HepG2 (cell line): Measurements from ENCODE around the gene TP53. TPM values are rescaled to one million over a fixed set of nuclear protein-coding genes. Genes with fewer than 3 reads are reported as not detected.

Source experiments
- NBN ChIP-seq: fragments of 450-650 bp; conservative IDR thresholded peaks from 2 replicates; pipeline ENCODE4 v1.6.1; 2017
- NFIC ChIP-seq: IDR thresholded peaks from 2 replicates; pipeline ENCODE4 v1.6.1; 2012; ENCODE audit warnings: mild to moderate bottlenecking, low read length, inconsistent platforms
- NKX3-1 ChIP-seq: sonication (generic); formaldehyde crosslinking; IDR thresholded peaks from 2 replicates; pipeline ENCODE4 v1.5.0; 2020; ENCODE audit warnings: missing genetic modification reagents
- NR1H2 ChIP-seq: sonication (generic); formaldehyde crosslinking; IDR thresholded peaks from 2 replicates; pipeline ENCODE4 v1.8.1; 2022; ENCODE audit warnings: low read depth, missing genetic modification reagents, borderline replicate concordance
- NRL ChIP-seq: sonication (generic); formaldehyde crosslinking; IDR thresholded peaks from 2 replicates; pipeline ENCODE4 v1.5.0; 2020; ENCODE audit warnings: missing genetic modification reagents, mild to moderate bottlenecking, moderate library complexity, borderline replicate concordance
- TAF15 ChIP-seq: fragments of 200-400 bp; formaldehyde crosslinking; IDR thresholded peaks from one replicate; pipeline ENCODE4 v1.6.1; 2018; ENCODE audit warnings: mild to moderate bottlenecking, low read depth, low read length; ENCODE audit not compliant: poor library complexity, severe bottlenecking
- ZNF350 ChIP-seq: sonication (generic); formaldehyde crosslinking; IDR thresholded peaks from 2 replicates; pipeline ENCODE4 v1.4.0; 2020; ENCODE audit warnings: mild to moderate bottlenecking, low read depth, missing genetic modification reagents, borderline replicate concordance
- ZNF451 ChIP-seq: sonication (generic); formaldehyde crosslinking; IDR thresholded peaks from 2 replicates; pipeline ENCODE4 v1.5.0; 2020; ENCODE audit warnings: mild to moderate bottlenecking, missing genetic modification reagents
- ZNF564 ChIP-seq: sonication (generic); formaldehyde crosslinking; IDR thresholded peaks from 2 replicates; pipeline ENCODE4 v1.8.1; 2023; ENCODE audit warnings: mild to moderate bottlenecking, missing genetic modification reagents
- ZNF629 ChIP-seq: sonication (generic); formaldehyde crosslinking; conservative IDR thresholded peaks from 2 replicates; pipeline ENCODE4 v1.5.0; 2020; ENCODE audit warnings: missing genetic modification reagents
- ZNF782 ChIP-seq: sonication (generic); formaldehyde crosslinking; IDR thresholded peaks from 2 replicates; pipeline ENCODE4 v1.4.0; 2020; ENCODE audit warnings: missing genetic modification reagents, mild to moderate bottlenecking, borderline replicate concordance
- polyA plus RNA-seq, 8 experiments: library from polyadenylated mRNA; depleted of rRNA in 3 of 8; stranded (reverse) in 7 of 8; unstranded in 1 of 8; fragments of >200 nt; fragmentation: Illumina TruSeq in 4 of 8; extraction: Trizol in 4 of 8; gene quantifications; 2 replicates each; pipeline versions ENCODE4 v1.2.1 to v1.2.3, GENCODE V29; 2011 to 2016; ENCODE audit warnings: low read depth in 4 of 8, missing spikeins in 1 of 8, mixed read lengths in 1 of 8; ENCODE audit not compliant: insufficient read depth in 1 of 8
- total RNA-seq, 5 experiments: library from RNA; depleted of rRNA; stranded (reverse); fragments of >200 nt; fragmentation: Illumina TruSeq; extraction: Trizol; gene quantifications; 2 replicates each; pipeline ENCODE4 v1.2.3, GENCODE V29; 2016; ENCODE audit warnings: low read depth in 1 of 5
- TF ChIP-seq, protein P1 (sequence below): sonication (generic); formaldehyde crosslinking; IDR thresholded peaks from 2 replicates; pipeline ENCODE4 v1.9.0; 2021; ENCODE audit warnings: missing genetic modification reagents, mild to moderate bottlenecking, borderline replicate concordance
- TF ChIP-seq, protein P2 (sequence below): sonication (generic); formaldehyde crosslinking; IDR thresholded peaks from 2 replicates; pipeline ENCODE4 v1.5.1; 2020; ENCODE audit warnings: mild to moderate bottlenecking, missing genetic modification reagents, borderline replicate concordance
- TF ChIP-seq, protein P3 (sequence below): sonication (generic); formaldehyde crosslinking; IDR thresholded peaks from 2 replicates; pipeline ENCODE4 v1.5.0; 2020; ENCODE audit warnings: mild to moderate bottlenecking, missing genetic modification reagents
- TF ChIP-seq, protein P4 (sequence below): sonication (generic); formaldehyde crosslinking; IDR thresholded peaks from 2 replicates; pipeline ENCODE4 v1.5.0; 2020; ENCODE audit warnings: missing genetic modification reagents
- TF ChIP-seq, protein P5 (sequence below): sonication (generic); formaldehyde crosslinking; IDR thresholded peaks from 2 replicates; pipeline ENCODE4 v1.4.0; 2020; ENCODE audit warnings: mild to moderate bottlenecking, low read depth, missing genetic modification reagents
- TF ChIP-seq, protein P6 (sequence below): sonication (generic); formaldehyde crosslinking; IDR thresholded peaks from 2 replicates; pipeline ENCODE4 v1.4.0; 2020; ENCODE audit warnings: mild to moderate bottlenecking, missing genetic modification reagents
- TF ChIP-seq, protein P7 (sequence below): sonication (generic); formaldehyde crosslinking; IDR thresholded peaks from 2 replicates; pipeline ENCODE4 v1.4.0; 2020; ENCODE audit warnings: missing genetic modification reagents; ENCODE audit errors: not compliant biosample characterization

The TP53 gene
- total and polyA plus RNA-seq, 2 of the 13 experiments (the other 11 are each of a cell fraction or from before 2014, with no cell fraction given), result 17.1 to 29.9 TPM

DNA sequence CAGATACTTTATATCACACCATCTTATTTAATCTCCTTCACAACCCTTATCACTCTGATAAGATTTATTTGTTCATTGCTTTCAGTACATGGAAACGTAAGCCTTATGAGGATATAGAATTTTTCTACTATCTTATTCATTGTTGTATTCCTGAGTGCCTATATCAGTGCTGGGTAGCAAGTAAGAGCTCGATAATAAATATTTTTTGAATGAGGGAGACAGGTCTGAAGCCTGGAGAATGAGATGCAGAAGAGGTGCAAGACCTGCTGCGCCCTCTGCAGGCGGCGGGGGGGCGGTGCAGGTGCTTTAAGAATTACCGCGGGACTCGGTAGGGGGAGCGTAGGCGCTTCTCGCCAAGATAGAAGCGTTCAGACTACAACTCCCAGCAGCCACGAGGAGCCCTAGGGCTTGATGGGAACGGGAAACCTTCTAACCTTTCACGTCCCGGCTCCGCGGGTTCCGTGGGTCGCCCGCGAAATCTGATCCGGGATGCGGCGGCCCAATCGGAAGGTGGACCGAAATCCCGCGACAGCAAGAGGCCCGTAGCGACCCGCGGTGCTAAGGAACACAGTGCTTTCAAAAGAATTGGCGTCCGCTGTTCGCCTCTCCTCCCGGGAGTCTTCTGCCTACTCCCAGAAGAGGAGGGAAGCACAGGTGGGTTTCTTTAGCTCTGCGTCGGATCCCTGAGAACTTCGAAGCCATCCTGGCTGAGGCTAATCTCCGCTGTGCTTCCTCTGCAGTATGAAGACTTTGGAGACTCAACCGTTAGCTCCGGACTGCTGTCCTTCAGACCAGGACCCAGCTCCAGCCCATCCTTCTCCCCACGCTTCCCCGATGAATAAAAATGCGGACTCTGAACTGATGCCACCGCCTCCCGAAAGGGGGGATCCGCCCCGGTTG lies 868 bp upstream of the TP53 start, which contains the start of gene WRAP53 (continued):
- TF ChIP-seq, protein P1, sequence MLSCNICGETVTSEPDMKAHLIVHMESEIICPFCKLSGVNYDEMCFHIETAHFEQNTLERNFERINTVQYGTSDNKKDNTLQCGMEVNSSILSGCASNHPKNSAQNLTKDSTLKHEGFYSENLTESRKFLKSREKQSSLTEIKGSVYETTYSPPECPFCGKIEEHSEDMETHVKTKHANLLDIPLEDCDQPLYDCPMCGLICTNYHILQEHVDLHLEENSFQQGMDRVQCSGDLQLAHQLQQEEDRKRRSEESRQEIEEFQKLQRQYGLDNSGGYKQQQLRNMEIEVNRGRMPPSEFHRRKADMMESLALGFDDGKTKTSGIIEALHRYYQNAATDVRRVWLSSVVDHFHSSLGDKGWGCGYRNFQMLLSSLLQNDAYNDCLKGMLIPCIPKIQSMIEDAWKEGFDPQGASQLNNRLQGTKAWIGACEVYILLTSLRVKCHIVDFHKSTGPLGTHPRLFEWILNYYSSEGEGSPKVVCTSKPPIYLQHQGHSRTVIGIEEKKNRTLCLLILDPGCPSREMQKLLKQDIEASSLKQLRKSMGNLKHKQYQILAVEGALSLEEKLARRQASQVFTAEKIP (CRISPR knock-in tag), result no peak
- TF ChIP-seq, protein P2, sequence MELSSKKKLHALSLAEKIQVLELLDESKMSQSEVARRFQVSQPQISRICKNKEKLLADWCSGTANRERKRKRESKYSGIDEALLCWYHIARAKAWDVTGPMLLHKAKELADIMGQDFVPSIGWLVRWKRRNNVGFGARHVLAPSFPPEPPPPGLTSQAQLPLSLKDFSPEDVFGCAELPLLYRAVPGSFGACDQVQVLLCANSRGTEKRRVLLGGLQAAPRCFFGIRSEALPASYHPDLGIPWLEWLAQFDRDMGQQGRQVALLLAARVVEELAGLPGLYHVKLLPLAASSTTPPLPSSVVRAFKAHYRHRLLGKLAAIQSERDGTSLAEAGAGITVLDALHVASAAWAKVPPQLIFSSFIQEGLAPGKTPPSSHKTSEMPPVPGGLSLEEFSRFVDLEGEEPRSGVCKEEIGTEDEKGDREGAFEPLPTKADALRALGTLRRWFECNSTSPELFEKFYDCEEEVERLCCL, result no peak
- TF ChIP-seq ZNF451, result no peak
- no peak; the same call in 1 of the 2 replicates for TF ChIP-seq NRL (CRISPR knock-in tag)
- TF ChIP-seq, protein P3, sequence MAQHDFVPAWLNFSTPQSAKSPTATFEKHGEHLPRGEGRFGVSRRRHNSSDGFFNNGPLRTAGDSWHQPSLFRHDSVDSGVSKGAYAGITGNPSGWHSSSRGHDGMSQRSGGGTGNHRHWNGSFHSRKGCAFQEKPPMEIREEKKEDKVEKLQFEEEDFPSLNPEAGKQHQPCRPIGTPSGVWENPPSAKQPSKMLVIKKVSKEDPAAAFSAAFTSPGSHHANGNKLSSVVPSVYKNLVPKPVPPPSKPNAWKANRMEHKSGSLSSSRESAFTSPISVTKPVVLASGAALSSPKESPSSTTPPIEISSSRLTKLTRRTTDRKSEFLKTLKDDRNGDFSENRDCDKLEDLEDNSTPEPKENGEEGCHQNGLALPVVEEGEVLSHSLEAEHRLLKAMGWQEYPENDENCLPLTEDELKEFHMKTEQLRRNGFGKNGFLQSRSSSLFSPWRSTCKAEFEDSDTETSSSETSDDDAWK, result no peak
- TF ChIP-seq, protein P4, sequence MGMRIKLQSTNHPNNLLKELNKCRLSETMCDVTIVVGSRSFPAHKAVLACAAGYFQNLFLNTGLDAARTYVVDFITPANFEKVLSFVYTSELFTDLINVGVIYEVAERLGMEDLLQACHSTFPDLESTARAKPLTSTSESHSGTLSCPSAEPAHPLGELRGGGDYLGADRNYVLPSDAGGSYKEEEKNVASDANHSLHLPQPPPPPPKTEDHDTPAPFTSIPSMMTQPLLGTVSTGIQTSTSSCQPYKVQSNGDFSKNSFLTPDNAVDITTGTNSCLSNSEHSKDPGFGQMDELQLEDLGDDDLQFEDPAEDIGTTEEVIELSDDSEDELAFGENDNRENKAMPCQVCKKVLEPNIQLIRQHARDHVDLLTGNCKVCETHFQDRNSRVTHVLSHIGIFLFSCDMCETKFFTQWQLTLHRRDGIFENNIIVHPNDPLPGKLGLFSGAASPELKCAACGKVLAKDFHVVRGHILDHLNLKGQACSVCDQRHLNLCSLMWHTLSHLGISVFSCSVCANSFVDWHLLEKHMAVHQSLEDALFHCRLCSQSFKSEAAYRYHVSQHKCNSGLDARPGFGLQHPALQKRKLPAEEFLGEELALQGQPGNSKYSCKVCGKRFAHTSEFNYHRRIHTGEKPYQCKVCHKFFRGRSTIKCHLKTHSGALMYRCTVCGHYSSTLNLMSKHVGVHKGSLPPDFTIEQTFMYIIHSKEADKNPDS, result no peak
- TF ChIP-seq NR1H2 (CRISPR knock-in tag), result no peak
- no peak for TF ChIP-seq ZNF629 (CRISPR knock-in tag)
- TF ChIP-seq, protein P5, sequence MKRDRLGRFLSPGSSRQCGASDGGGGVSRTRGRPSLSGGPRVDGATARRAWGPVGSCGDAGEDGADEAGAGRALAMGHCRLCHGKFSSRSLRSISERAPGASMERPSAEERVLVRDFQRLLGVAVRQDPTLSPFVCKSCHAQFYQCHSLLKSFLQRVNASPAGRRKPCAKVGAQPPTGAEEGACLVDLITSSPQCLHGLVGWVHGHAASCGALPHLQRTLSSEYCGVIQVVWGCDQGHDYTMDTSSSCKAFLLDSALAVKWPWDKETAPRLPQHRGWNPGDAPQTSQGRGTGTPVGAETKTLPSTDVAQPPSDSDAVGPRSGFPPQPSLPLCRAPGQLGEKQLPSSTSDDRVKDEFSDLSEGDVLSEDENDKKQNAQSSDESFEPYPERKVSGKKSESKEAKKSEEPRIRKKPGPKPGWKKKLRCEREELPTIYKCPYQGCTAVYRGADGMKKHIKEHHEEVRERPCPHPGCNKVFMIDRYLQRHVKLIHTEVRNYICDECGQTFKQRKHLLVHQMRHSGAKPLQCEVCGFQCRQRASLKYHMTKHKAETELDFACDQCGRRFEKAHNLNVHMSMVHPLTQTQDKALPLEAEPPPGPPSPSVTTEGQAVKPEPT (CRISPR knock-in tag), result no peak
- TF ChIP-seq ZNF564, result no peak
- TF ChIP-seq, protein P6, sequence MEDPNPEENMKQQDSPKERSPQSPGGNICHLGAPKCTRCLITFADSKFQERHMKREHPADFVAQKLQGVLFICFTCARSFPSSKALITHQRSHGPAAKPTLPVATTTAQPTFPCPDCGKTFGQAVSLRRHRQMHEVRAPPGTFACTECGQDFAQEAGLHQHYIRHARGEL, result no peak
- TF ChIP-seq ZNF350, result peak; percentile 53; the same call in 1 of the 2 replicates
- TF ChIP-seq NBN, result no peak
- no peak for TF ChIP-seq TAF15
- no peak for TF ChIP-seq NKX3-1 (CRISPR knock-in tag)
- 0 out of 2 replicates have a peak, but pooled peaks have one; percentile 24 for TF ChIP-seq NFIC
- no peak for TF ChIP-seq ZNF782
- TF ChIP-seq, protein P7, sequence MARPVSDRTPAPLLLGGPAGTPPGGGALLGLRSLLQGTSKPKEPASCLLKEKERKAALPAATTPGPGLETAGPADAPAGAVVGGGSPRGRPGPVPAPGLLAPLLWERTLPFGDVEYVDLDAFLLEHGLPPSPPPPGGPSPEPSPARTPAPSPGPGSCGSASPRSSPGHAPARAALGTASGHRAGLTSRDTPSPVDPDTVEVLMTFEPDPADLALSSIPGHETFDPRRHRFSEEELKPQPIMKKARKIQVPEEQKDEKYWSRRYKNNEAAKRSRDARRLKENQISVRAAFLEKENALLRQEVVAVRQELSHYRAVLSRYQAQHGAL, result no peak
